Ascending aorta (tissue), 2 donors: ENCODE measurements around the gene STOX2. TPM values are rescaled to one million over a fixed set of nuclear protein-coding genes. Genes with fewer than 3 reads are reported as not detected.

Experiments used
- DNase-seq, 2 donors: peaks; one replicate each; pipeline ENCODE4 v3.0.0-alpha.2; 2019; ENCODE audit warnings: low spot score in 2 of 2
- H3K27ac ChIP-seq, 2 donors: fragments of 200-600 bp; sonication (generic); one replicate each; pipeline ENCODE4 v1.5.1; 2016 to 2017; ENCODE audit warnings: mild to moderate bottlenecking in 1 of 2
- H3K27me3 ChIP-seq: fragments of 200-600 bp; sonication (generic); one replicate; pipeline ENCODE4 v1.5.1; 2017
- H3K36me3 ChIP-seq, 2 donors: fragments of 200-600 bp; sonication (generic); one replicate each; pipeline ENCODE4 v1.5.1; 2016
- H3K4me1 ChIP-seq, 2 donors: fragments of 200-600 bp; sonication (generic); one replicate each; pipeline ENCODE4 v1.5.1; 2016 to 2017; ENCODE audit warnings: mild to moderate bottlenecking in 1 of 2
- H3K4me3 ChIP-seq, 2 donors: fragments of 200-600 bp; sonication (generic); one replicate each; pipeline ENCODE4 v1.5.1; 2016 to 2017; ENCODE audit warnings: mild to moderate bottlenecking in 1 of 2
- H3K9me3 ChIP-seq, 2 donors: fragments of 200-600 bp; sonication (generic); one replicate each; pipeline ENCODE4 v1.5.1; 2016
- intact Hi-C: fragments of 100-400 bp; cut with DNase I; formaldehyde crosslinking; loops from one replicate; pipeline ENCODE4 v1.15.1; 2023
- total RNA-seq: library from RNA; depleted of rRNA; stranded (reverse); fragments of >200 nt; gene quantifications from one replicate; pipeline ENCODE4 v1.1.0, GENCODE V29; 2016
- TF ChIP-seq, protein P1 (sequence below), 3 experiments: fragments of 200-600 bp in 2 of 3; fragments of 450-650 bp in 1 of 3; sonication (generic) in 2 of 3; IDR thresholded peaks; one replicate each; pipeline ENCODE4 v1.5.1; 2016 to 2019; ENCODE audit warnings: antibody characterized with exemption in 3 of 3, mild to moderate bottlenecking in 1 of 3, moderate library complexity in 1 of 3

Gene STOX2
- total RNA-seq, 1 donor from 2014 or later = 41.7 TPM

- TF ChIP-seq, protein P1, sequence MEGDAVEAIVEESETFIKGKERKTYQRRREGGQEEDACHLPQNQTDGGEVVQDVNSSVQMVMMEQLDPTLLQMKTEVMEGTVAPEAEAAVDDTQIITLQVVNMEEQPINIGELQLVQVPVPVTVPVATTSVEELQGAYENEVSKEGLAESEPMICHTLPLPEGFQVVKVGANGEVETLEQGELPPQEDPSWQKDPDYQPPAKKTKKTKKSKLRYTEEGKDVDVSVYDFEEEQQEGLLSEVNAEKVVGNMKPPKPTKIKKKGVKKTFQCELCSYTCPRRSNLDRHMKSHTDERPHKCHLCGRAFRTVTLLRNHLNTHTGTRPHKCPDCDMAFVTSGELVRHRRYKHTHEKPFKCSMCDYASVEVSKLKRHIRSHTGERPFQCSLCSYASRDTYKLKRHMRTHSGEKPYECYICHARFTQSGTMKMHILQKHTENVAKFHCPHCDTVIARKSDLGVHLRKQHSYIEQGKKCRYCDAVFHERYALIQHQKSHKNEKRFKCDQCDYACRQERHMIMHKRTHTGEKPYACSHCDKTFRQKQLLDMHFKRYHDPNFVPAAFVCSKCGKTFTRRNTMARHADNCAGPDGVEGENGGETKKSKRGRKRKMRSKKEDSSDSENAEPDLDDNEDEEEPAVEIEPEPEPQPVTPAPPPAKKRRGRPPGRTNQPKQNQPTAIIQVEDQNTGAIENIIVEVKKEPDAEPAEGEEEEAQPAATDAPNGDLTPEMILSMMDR (IDR thresholded peaks at IDR 0.05) = no peak
- Histone ChIP-seq H3K36me3 (no peaks in the 10 kb centered on the region), H3K4me1 (no peaks in the 10 kb centered on the region), H3K9me3 (peaks cover 0 to 9% of the 10 kb centered on the region in 2 donors), H3K4me3 (no peak overlapping the region), H3K27me3 (no peaks in the 10 kb centered on the region), H3K27ac (no peak overlapping the region)
- DNase-seq = no peak
- intact Hi-C loops = no loop called here
These were observed 7.9 kb upstream of the STOX2 start for GRCh38 chr4:183897193-183897592.

DNA sequence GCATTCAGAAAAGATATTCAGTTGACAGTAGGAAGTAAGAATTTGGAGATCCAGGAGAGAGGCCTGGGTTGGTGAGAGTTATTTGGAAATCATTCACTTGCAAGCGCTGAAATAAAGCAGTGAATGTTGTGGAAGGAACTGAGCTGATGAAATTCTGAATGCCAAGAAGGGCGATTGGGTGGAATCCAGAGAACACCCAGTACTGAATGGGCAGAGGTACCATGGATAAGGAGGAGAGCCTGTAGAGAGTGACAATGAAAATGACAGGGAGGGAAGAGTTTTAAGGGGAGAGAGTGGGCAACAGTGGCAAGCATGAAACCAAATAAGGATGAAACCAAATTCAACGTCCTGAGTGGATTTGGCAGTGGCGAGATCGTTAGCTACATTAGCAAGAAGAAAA is 6.7 kb upstream of the STOX2 start:
- intact Hi-C loops = no loop called here

DNA sequence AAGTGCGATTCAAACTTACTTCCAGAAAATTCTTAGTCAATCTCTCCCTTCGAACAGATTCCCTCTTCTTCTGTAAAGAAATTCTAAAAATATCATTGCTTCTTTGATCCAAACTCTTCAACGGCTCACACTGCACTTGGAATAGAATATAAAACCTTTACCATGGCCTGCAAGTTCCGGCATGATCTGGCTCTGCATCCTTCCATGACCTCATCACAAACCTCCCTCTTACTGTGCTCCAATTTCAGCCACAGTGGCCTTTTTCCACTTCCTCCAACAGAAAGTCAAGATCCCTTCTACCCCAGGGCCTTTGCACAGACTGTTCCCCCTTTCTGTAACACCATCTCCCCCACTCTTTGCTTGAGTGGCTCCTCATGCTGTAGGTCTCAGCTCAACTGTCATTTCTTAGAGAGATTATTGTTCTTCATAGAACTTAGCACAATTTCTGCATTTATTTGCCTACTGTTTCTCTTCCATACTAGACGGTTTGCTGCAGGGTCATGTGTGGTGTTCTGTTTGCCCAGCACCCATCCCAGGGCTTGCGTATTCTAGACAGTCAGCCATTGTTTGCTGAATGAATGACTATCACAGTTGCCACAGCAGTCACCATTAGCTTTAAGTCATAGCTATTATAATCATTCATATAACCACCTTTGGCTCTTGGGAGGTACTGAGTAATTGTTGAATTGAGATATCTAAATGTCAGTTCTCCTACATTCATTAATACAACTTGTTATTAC is 1.9 kb upstream of the STOX2 start:
- TF ChIP-seq, protein P1 (IDR thresholded peaks at IDR 0.05) = no peak
- intact Hi-C loops = no loop called here
- DNase-seq = no peak

More for the DNA sequence above, 6.7 kb upstream of the STOX2 start:
- Histone ChIP-seq H3K27me3 (no peaks in the 10 kb centered on the region), H3K27ac (no peak overlapping the region), H3K9me3 (peaks cover 0 to 9% of the 10 kb centered on the region in 2 donors), H3K4me3 (no peak overlapping the region), H3K4me1 (no peaks in the 10 kb centered on the region), H3K36me3 (no peaks in the 10 kb centered on the region)
- no peak for DNase-seq
- TF ChIP-seq, protein P1 (IDR thresholded peaks at IDR 0.05) = no peak

DNA sequence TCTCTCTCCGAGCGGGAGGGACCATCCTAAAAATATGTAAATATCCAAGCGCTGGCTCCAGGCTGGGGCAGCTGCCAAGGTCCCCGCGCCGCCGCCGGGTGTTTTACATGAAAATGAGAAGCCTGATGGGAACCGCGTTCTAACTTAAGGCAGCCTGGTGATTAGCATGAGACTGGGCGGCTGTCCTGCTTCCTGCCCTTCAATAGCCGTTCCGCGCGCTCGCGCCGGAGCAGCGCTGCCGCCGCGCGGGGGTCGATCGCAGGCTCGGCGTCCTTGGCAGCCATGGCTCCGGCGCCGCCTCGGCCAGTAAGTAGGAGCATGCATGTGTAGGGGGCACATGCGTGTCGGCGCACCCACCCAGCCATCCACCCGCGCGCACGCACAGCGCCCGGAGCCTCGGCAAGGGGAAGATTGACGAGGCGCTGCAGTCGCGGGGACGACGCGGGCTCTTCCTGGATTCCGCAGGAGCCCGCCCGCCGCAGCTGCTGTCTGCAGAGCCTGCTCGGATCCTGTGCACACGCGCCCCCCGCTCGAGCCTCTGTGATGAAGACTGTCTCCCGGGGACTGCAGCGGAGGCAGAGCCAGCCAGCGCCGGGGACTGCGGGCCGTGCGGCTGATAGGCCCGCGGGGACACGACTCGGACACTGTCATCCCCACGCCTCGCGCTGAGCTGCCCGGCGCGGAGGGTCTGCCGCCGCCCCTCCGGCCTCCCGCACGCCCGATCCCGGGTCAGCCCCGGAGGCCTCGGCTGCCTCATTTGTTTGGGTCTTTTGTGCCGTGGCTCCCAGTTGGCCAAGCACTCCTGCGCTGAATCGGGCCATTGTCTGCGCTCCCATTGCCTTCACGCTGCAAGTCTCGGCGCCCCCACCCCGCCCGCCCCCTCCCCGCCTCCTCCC is 734 bp downstream of the STOX2 start:
- H3K4me1 ChIP-seq = no peaks in the 10 kb centered on the region
- no peak for DNase-seq
- H3K27ac ChIP-seq = peak overlapping the region; percentile 48 to 60
- TF ChIP-seq, protein P1 (IDR thresholded peaks at IDR 0.05) = no peak
- no peaks in the 10 kb centered on the region for H3K36me3 ChIP-seq
- intact Hi-C loops = loop anchor here (2.0 to 5.0 kb wide), 3 partner anchors 29 to 81 kb away; no protein-coding TSS in a partner anchor
- no peaks in the 10 kb centered on the region for H3K9me3 ChIP-seq
- peak overlapping the region; percentile 58 to 76 for H3K4me3 ChIP-seq
- H3K27me3 ChIP-seq = no peaks in the 10 kb centered on the region

More for the DNA sequence above, 1.9 kb upstream of the STOX2 start:
- H3K27me3 ChIP-seq = no peaks in the 10 kb centered on the region
- no peak overlapping the region for H3K4me3 ChIP-seq
- no peaks in the 10 kb centered on the region for H3K4me1 ChIP-seq
- H3K27ac ChIP-seq = no peak overlapping the region
- H3K9me3 ChIP-seq = peaks cover 0 to 9% of the 10 kb centered on the region in 2 donors
- no peaks in the 10 kb centered on the region for H3K36me3 ChIP-seq

DNA sequence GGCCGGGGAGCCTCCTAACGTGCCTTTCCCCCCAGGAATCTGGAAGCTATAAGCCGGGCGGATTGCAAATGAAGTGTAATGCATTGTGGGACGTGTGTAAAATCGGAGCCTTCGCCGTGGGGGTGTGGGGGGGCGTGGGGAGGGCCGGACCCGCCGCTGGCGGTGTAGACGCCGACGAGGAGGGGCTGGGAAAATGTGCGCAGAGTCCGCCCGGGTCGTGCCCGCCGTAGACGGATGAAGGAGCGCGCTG is 1.3 kb downstream of the STOX2 start:
- H3K27me3 ChIP-seq = no peaks in the 10 kb centered on the region
- H3K9me3 ChIP-seq = no peaks in the 10 kb centered on the region
- TF ChIP-seq, protein P1 (IDR thresholded peaks at IDR 0.05) = no peak
- no peak for DNase-seq
- H3K4me1 ChIP-seq = no peaks in the 10 kb centered on the region
- no peaks in the 10 kb centered on the region for H3K36me3 ChIP-seq
- intact Hi-C loops = loop anchor here (5.0 kb wide), 1 partner anchor 81 kb away; no protein-coding TSS in a partner anchor
- peak overlapping the region; percentile 58 to 76 for H3K4me3 ChIP-seq
- no peak overlapping the region for H3K27ac ChIP-seq
